ENCODE measurements around the gene FCHO2.
"Not testable (repeated sequence)": the region's sequence is repeated elsewhere in the genome, so short reads cannot be mapped to it uniquely, and the experiment has no call there.

Gene FCHO2

GRCh38 chr5:72922422-72922821, 33.4 kb upstream of the FCHO2 start:
- H3K27ac ChIP-seq, result no peak overlapping the region
- TF ChIP-seq ZFX (IDR thresholded peaks at IDR 0.05), result no peak
- TF ChIP-seq CTCF (conservative IDR thresholded peaks at IDR 0.05), result no peak

- no peak overlapping the region for H3K27ac ChIP-seq
- TF ChIP-seq CTCF (conservative IDR thresholded peaks at IDR 0.05), result no peak
- TF ChIP-seq ZFX (IDR thresholded peaks at IDR 0.05), result no peak
Observed at GRCh38 chr5:72925336-72926010, 30.4 kb upstream of the FCHO2 start.

DNA sequence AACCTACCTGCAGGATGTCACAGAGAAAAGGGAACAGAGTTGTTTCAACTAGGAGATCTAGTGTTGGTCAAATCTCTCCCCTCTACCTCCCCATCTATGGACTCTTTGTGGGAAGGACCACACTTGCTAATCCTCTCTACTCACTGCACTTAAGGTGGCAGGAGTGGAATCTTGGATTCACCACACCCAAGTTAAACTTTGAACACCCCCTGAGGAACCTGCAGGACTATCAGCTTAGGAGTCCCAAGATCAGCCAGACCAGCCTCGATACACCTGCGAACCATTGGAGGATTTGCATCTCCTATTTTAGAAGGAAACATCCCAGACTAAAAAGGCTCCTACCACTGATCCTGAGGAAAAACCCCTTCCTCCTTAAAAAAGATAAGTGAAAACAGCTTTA, 23.2 kb upstream of the FCHO2 start:
- H3K27ac ChIP-seq, result not testable (repeated sequence)

DNA sequence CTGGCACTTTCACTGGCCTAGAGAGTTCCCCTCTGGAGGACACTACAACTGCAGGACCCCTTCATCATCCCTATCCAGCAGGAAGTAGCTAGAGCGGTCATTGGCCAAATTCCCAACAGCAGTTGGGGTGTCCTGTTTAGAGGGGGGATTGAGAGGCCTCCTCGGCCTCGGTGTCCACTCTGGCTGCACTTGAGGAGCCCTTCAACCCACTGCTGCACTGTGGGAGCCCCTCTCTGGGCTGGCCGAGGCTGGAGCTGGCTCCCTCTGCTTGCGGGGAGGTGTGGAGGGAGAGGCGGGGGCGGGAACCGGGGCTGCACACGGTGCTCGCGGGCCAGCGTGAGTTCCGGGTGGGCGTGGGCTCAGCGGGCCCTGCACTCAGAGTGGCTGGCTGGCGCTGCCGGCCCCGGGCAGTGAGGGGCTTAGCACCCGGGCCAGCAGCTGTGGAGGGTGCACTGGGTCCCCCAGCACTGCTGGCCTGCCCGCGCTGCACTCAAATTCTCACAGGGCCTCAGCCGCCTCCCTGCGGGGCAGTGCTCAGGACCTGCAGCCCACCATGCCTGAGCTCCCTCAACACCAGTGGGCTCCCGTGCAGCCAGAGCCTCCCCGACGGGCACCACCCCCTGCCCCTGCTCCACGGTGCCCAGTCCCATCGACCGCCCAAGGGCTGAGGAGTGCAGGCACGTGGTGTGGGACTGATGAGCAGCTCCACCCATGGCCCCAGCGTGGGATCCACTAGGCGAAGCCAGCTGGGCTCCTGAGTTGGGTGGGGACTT, 20.7 kb upstream of the FCHO2 start:
- H3K27ac ChIP-seq, result not testable (repeated sequence)

DNA sequence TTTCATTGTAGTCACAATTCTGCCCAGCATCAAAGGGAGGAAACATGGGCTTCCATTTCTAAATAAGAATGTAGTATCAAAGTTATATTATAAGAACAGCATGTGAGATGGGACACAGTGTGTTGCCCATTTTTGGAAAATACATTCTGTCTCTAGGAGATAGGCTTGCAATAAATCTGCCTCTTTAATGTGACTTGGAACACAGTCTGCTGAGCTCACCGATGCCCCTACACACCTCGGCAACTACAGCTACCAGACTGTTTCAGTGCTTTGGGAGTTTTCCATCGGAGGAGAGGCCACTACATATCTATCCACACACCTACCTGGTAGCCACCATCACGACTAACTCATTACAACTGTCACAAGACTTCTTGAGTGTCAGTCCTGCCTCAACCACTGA, 18.9 kb upstream of the FCHO2 start:
- TF ChIP-seq ZFX (IDR thresholded peaks at IDR 0.05) (no peak), CTCF (conservative IDR thresholded peaks at IDR 0.05) (no peak)
- H3K27ac ChIP-seq, result no peak overlapping the region

DNA sequence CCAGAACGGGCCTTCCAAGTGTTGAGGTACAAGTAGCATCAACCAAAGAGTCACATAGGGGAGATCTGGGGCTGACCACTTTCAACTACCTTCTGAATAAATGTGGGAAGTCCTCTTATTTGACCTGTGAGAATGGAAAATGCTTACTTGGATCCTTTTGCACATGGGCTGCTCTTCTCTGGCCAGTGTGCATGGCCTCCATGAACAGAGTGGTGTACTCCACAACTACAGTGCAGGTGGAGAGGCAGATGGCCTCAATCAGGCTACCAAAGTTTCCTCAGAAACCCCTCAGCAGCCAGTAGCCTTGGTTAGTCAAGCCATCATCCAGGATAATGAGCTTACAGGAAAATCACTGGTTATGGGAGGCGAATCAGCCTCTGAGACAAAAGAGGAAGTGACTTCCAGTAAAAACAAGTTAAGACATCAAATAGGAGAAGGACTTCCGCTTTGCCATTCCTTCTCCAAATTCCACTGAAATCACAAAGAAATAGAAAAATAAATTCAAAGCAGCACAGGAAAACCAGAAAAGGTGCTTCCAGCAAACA, 18.3 kb upstream of the FCHO2 start:
- no peak overlapping the region for H3K27ac ChIP-seq
- TF ChIP-seq CTCF (conservative IDR thresholded peaks at IDR 0.05) (no peak), ZFX (IDR thresholded peaks at IDR 0.05) (no peak)

GRCh38 chr5:72938206-72938605, 17.6 kb upstream of the FCHO2 start:
- H3K27ac ChIP-seq, result no peak overlapping the region
- TF ChIP-seq ZFX (IDR thresholded peaks at IDR 0.05) (no peak), CTCF (conservative IDR thresholded peaks at IDR 0.05) (no peak)

GRCh38 chr5:72940082-72940481, 15.8 kb upstream of the FCHO2 start:
- peak overlapping the region; percentile 53; the same call in 1 of the 2 replicates for H3K27ac ChIP-seq
- TF ChIP-seq CTCF (conservative IDR thresholded peaks at IDR 0.05), result no peak
- TF ChIP-seq ZFX (IDR thresholded peaks at IDR 0.05), result no peak

Measured in C4-2B (cell line).